B cell (primary cell): ENCODE results near the gene FAM107B. TPM values are rescaled to one million over a fixed set of nuclear protein-coding genes. Genes with fewer than 3 reads are reported as not detected.

Source experiments
- ATAC-seq: fragments of 200-7000 bp; cut with Tn5 transposase; one replicate; pipeline ENCODE4 v1.10.0; 2021; ENCODE audit warnings: low read depth, mild to moderate bottlenecking, moderate number of reproducible peaks, moderate library complexity
- CTCF ChIA-PET: fragments of 350-600 bp; sonication (Branson Sonifier 250); formaldehyde crosslinking; loops from one replicate; lab custom pipeline; 2021; ENCODE audit warnings: antibody characterized with exemption, inconsistent platforms; lab: Charles Lee
- POLR2A ChIA-PET: fragments of 350-600 bp; sonication (Branson Sonifier 250); formaldehyde crosslinking; loops from one replicate; lab custom pipeline; 2021; ENCODE audit warnings: antibody characterized with exemption; lab: Charles Lee
- DNase-seq: peaks from one replicate; pipeline ENCODE4 v3.0.0; 2013
- H2AFZ ChIP-seq: 2 replicates; pipeline ENCODE4 v1.6.1; 2012; ENCODE audit warnings: mild to moderate bottlenecking, low read depth, low read length; ENCODE audit not compliant: insufficient read depth, poor library complexity, severe bottlenecking
- H3K27ac ChIP-seq, 2 donors: 1 replicate in 1 of 2; 2 replicates in 1 of 2; pipeline ENCODE4 v1.5.1; 2012 to 2013; ENCODE audit warnings: low read length in 2 of 2, mild to moderate bottlenecking in 2 of 2, moderate library complexity in 1 of 2
- H3K27me3 ChIP-seq, 4 experiments: fragments of 200-600 bp in 1 of 4; sonication (generic) in 1 of 4; replicated peaks in 1 of 4; 1 replicate in 2 of 4; 2 replicates in 2 of 4; pipeline versions ENCODE4 v1.6.1 to v1.7.0; 2013 to 2016; ENCODE audit warnings: low read length in 3 of 4, mild to moderate bottlenecking in 2 of 4, mixed read lengths in 1 of 4, moderate library complexity in 1 of 4; ENCODE audit not compliant: insufficient read depth in 4 of 4, control insufficient read depth in 3 of 4; ENCODE audit errors: control extremely low read depth in 1 of 4
- H3K36me3 ChIP-seq, 2 experiments: replicated peaks in 1 of 2; 1 replicate in 1 of 2; 2 replicates in 1 of 2; pipeline versions ENCODE4 v1.6.1 to v1.7.1; 2013; ENCODE audit warnings: low read length in 1 of 2; ENCODE audit not compliant: insufficient read depth in 2 of 2, control insufficient read depth in 1 of 2; ENCODE audit errors: control extremely low read depth in 1 of 2, extremely low read depth in 1 of 2
- H3K4me1 ChIP-seq, 2 donors: fragments of 200-600 bp in 1 of 2; sonication (generic) in 1 of 2; 1 replicate in 1 of 2; 2 replicates in 1 of 2; pipeline versions ENCODE4 v1.5.1 to v1.6.1; 2013 to 2017; ENCODE audit warnings: low read length in 2 of 2; ENCODE audit not compliant: control insufficient read depth in 2 of 2, insufficient read depth in 2 of 2
- H3K4me2 ChIP-seq: replicated peaks from 2 replicates; pipeline ENCODE3; 2012; ENCODE audit warnings: mild to moderate bottlenecking, low read depth, low read length; ENCODE audit not compliant: poor library complexity, severe bottlenecking
- H3K4me3 ChIP-seq, 5 experiments: fragments of 200-600 bp in 1 of 5; sonication (generic) in 1 of 5; 1 replicate in 3 of 5; 2 replicates in 2 of 5; pipeline versions ENCODE4 v1.5.1 to v1.7.0; 2011 to 2016; ENCODE audit warnings: low read length in 4 of 5, mild to moderate bottlenecking in 4 of 5, low read depth in 2 of 5, control low read depth in 1 of 5, moderate library complexity in 1 of 5; ENCODE audit not compliant: insufficient read depth in 1 of 5; ENCODE audit errors: control extremely low read depth in 1 of 5, extremely low read depth in 1 of 5
- H3K79me2 ChIP-seq: fragments of 200-600 bp; sonication (generic); one replicate; pipeline ENCODE4 v1.6.0; 2016; ENCODE audit warnings: low read length; ENCODE audit not compliant: control insufficient read depth, insufficient read depth
- H3K9ac ChIP-seq: fragments of 200-600 bp; sonication (generic); 2 replicates; pipeline ENCODE4 v1.6.1; 2017; ENCODE audit warnings: mild to moderate bottlenecking, low read length, moderate library complexity
- H3K9me3 ChIP-seq, 3 donors: one replicate each; pipeline versions ENCODE4 v1.6.1 to v1.7.1; 2013; ENCODE audit warnings: low read length in 2 of 3; ENCODE audit not compliant: control insufficient read depth in 2 of 3, insufficient read depth in 1 of 3; ENCODE audit errors: control extremely low read depth in 1 of 3
- H4K20me1 ChIP-seq: 2 replicates; pipeline ENCODE4 v1.6.0; 2012; ENCODE audit warnings: mild to moderate bottlenecking, low read length; ENCODE audit not compliant: insufficient read depth, control insufficient read depth, poor library complexity, severe bottlenecking
- H3K27ac Mint-ChIP-seq: one replicate; pipeline ENCODE4 v1.8.0; 2021; ENCODE audit warnings: mixed read lengths
- H3K27me3 Mint-ChIP-seq: one replicate; pipeline ENCODE4 v1.8.0; 2021; ENCODE audit warnings: mixed read lengths
- H3K4me1 Mint-ChIP-seq: one replicate; pipeline ENCODE4 v1.8.0; 2021; ENCODE audit warnings: mixed read lengths
- H3K4me3 Mint-ChIP-seq: one replicate; pipeline ENCODE4 v1.8.0; 2021; ENCODE audit warnings: mixed read lengths
- H3K9me3 Mint-ChIP-seq: one replicate; pipeline ENCODE4 v1.8.0; 2022; ENCODE audit warnings: mixed read lengths; ENCODE audit not compliant: insufficient read depth
- CTCF ChIP-seq: fragments of 200-600 bp; IDR thresholded peaks from one replicate; pipeline ENCODE4 v1.8.0; 2022; ENCODE audit warnings: antibody characterized with exemption, mild to moderate bottlenecking
- EZH2 ChIP-seq: IDR thresholded peaks from 2 replicates; pipeline ENCODE4 v1.6.1; 2012; ENCODE audit warnings: borderline replicate concordance, low read depth, mild to moderate bottlenecking, moderate library complexity, low read length; ENCODE audit not compliant: insufficient read depth, poor library complexity, severe bottlenecking
- WGBS: methylation state at CpG from one replicate; pipeline ENCODE4 v1.1.5; 2013; ENCODE audit warnings: missing lambda C conversion rate; ENCODE audit not compliant: insufficient coverage; 5-methylcytosine and 5-hydroxymethylcytosine counted together
- intact Hi-C: fragments of 100-400 bp; cut with micrococcal nuclease; formaldehyde crosslinking; loops from one replicate; pipeline ENCODE4 v1.10.0; 2022
- polyA plus RNA-seq: library from polyadenylated mRNA; depleted of rRNA; stranded (reverse); fragments of >200 nt; gene quantifications from 2 replicates; pipeline ENCODE4 v1.2.3, GENCODE V29; 2012
- total RNA-seq, 2 donors: library from RNA; stranded (reverse); fragments of 120-200 nt in 1 of 2; gene quantifications; 1 replicate in 1 of 2; 2 replicates in 1 of 2; pipeline versions ENCODE4 v1.2.3 to v1.2.4, GENCODE V29; 2013 to 2022

FAM107B gene
- total and polyA plus RNA-seq, 2 donors (not counting 1 experiment from before 2014, with no cell fraction given) = 31.9 to 318 TPM

DNA sequence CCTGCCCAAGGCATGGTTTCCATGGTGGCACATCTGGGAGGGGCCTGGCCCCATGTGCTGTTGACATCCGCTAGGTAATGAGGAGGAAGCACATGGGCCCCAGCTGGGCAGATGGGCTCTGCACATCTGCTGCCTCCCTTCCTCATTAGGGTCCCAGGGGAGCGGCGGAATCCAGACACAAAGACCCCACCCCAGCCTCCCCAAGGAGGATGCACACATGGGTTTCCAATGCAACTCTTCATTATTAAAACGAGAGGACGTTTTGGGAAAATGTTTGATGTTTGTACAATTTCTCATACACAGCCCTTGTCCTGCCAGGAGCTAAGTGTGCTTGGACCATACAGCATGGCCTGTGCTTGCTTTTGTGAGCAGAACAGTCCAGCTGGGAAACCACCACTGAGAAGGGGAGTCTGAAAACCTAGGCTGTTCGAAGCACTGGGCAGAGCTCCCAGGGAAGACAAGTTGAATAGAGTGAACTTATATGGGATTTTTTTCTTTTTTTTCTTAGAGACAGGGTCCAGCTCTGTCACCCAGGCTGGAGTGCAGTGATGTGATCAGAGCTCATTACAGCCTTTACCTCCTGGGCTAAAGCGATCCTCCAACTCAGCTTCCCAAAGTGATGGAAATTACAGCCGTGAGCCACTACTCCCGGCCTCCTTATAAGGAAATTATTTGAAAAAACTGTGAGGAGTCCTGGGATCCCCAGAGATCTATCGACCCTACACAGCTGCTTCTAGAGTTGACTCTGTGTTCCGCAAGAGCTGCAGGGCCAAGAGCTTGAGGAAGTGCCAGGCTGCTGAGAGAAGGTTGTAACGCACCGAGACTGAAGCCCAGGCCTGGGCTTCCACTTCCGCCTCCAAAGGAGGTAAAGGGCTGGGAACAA lies 23.4 kb downstream of the FAM107B start:
- H3K4me3 ChIP-seq = peak overlapping the region in 3 of 5 experiments; percentile 6 to 30 (median 13)
- peak overlapping the region; percentile 45 for H3K9ac ChIP-seq
- peaks cover 62% of the 10 kb centered on the region for H3K4me1 Mint-ChIP-seq
- no peaks in the 10 kb centered on the region for H4K20me1 ChIP-seq
- H3K27me3 Mint-ChIP-seq = no peaks in the 10 kb centered on the region
- ChIA-PET CTCF (interaction anchor here (0.6 to 5.1 kb wide), 11 partner anchors 9 to 143 kb away, joined by 3 to 47 read pairs (median 6); no protein-coding TSS in a partner anchor), POLR2A (interaction anchor here (0.5 to 7.6 kb wide), 7 partner anchors 10 to 103 kb away, joined by 3 to 54 read pairs (median 6); partner anchors contain the start of genes CDNF, HSPA14 and MSANTD7)
- intact Hi-C loops = loop anchor here (1.0 to 5.0 kb wide), 7 partner anchors 11 to 126 kb away; partner anchors contain the start of genes CDNF, HSPA14, MSANTD7 and SUV39H2
- no peaks in the 10 kb centered on the region for H3K9me3 Mint-ChIP-seq
- peaks cover 8% of the 10 kb centered on the region for H3K79me2 ChIP-seq
- H3K27me3 ChIP-seq = no peaks in the 10 kb centered on the region
- DNase-seq = peak; percentile 85
- TF ChIP-seq EZH2 (no peak), CTCF (no peak)
- H3K4me1 ChIP-seq = peaks cover 48 to 58% of the 10 kb centered on the region in 2 donors
- no peaks in the 10 kb centered on the region for H3K36me3 ChIP-seq
- ATAC-seq = peak; percentile 80
- WGBS = 3% methylated on average over 6 of the region's 14 CpGs
- H3K4me2 ChIP-seq = peak overlapping the region; percentile 64
- peak overlapping the region; percentile 84 to 96 for H3K27ac ChIP-seq
- peak overlapping the region; percentile 81 for H3K4me3 Mint-ChIP-seq
- H2AFZ ChIP-seq = peak overlapping the region; percentile 60
- H3K27ac Mint-ChIP-seq = peak overlapping the region; percentile 98
- no peaks in the 10 kb centered on the region for H3K9me3 ChIP-seq
